ENCODE measurements around the gene LIPA.
A peak's percentile ranks its signal among the peaks of the same experiment; 100 is the strongest.
"Not testable (repeated sequence)": the region's sequence is repeated elsewhere in the genome, so short reads cannot be mapped to it uniquely, and the experiment has no call there.

The LIPA gene

GRCh38 chr10:89207181-89207800 is 44.3 kb downstream of the LIPA start, which contains the start of gene CH25H:
Gene CH25H, minus strand, starts transcription at chr10:89207317. Its CDS starts 25 bp downstream, at chr10:89207292.
- peak; percentile 80 for DNase-seq

- DNase-seq: no peak
These were observed 45.0 kb downstream of the LIPA start for GRCh38 chr10:89206402-89207180.

GRCh38 chr10:89204621-89205185 is 46.9 kb downstream of the LIPA start:
- DNase-seq: peak; percentile 8

- DNase-seq: peak; percentile 31
These were observed 48.3 kb downstream of the LIPA start for GRCh38 chr10:89203237-89203636.

DNA sequence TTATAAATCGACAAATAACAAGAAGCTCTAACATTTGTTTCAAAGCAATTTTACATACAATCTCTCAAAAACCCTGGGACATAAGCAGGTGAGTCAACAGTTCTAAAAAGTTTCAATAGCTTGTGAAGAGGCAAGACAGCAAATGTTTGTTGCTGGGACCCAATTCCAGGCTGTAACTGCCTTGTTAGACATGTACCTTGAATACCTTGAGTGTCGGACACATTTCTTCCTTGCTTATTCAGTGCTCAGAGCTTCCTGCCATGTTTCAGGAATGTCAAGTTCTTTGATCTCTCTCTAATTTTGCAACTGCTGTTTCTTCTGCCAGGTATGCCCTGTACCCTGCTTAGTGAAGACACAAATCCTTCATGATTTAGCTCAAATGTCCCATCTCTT is 49.5 kb downstream of the LIPA start:
- no peak for DNase-seq

- DNase-seq: peak; percentile 33
These were observed 50.1 kb downstream of the LIPA start for GRCh38 chr10:89201345-89202032.

- DNase-seq: no peak
These were observed 54.1 kb downstream of the LIPA start for GRCh38 chr10:89197473-89197872.

GRCh38 chr10:89191301-89191700 is 60.3 kb downstream of the LIPA start:
- not testable (repeated sequence) for DNase-seq

DNA sequence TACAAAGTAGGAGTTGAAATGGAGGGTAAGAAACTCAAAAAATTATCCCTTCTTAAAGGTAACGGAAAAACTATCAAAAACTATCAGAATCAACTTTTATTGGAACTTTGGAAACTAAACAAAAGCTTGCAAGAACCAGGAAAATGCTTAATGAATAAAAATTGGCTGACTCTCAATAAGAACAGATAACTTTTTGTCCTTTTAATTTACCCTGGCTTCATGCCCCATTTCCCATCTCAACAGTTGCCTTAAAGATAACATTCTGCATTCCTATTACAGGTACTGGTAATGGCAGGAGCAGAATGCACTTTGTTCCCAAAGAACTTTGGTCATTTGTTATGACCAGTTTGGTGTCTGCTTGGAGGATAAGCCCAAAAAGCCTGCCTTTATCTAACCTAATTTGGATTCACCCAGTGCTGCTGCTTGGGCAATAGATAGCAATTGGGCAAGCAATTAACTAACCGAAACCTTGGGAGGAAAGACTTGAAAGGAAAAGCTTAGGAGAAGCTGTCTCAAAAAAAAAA is 62.3 kb downstream of the LIPA start:
- no peak for DNase-seq

DNA sequence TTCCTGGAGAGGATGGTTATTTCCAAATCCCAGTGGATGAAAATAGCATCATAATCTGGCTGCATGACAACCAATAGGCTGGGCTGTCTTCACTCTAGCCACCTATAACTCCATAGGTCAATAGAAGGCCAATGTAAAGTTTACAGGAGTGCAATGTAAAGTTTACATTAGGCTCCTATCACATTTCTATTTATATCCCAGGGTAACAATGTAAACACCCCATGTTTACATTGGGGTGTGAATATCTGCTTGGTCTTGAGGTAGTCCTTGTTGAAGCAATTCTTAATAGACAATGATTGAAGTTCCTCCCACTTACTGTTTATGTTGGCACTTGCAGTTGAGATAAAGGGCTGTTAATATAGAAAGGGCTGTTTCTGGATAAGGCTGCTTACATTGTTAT is 65.9 kb downstream of the LIPA start:
- no peak for DNase-seq

DNA sequence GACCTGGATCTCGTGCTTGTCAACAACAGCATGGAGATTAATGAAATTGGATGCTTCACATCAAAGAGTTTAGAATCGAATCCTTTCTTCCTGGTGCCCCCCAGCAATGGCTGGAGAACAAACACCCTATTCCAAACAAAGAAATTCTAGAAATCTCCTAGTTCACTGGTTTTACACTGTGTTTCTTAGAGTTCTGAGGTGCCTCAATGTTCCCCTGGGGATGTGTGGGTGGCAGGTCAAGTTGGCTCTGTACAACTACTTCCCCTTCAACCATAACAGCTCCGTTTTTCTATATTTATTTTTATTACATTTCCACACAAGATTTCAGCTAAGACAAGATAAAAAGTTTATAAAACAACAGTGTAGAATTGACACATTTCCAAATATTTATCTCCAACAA is 66.9 kb downstream of the LIPA start:
- no peak for DNase-seq

- DNase-seq: peak; percentile 49
These were observed 68.0 kb downstream of the LIPA start for GRCh38 chr10:89183571-89183970.

DNA sequence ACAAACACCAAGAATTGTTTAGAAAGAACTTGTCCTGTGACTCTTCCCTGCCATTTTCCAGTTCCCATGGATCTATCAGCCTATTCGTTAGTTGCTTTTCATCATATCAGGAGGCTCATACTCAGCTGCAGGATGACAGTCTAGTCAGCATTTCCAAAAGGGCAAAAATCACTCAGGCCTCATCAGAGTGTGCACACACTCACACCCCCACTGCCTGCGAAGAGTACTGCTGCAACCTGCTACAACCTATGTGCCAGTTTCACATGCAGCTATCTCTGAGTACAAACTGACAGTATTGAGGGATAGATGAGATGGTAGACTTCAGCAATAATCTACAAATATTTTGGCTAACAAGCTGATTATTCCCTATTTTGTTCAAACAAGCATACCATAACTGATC is 68.7 kb downstream of the LIPA start:
- DNase-seq: no peak

GRCh38 chr10:89175816-89176215 is 75.8 kb downstream of the LIPA start:
- DNase-seq: peak; percentile 17

GRCh38 chr10:89173075-89173474 is 78.5 kb downstream of the LIPA start:
- DNase-seq: peak; percentile 17

DNA sequence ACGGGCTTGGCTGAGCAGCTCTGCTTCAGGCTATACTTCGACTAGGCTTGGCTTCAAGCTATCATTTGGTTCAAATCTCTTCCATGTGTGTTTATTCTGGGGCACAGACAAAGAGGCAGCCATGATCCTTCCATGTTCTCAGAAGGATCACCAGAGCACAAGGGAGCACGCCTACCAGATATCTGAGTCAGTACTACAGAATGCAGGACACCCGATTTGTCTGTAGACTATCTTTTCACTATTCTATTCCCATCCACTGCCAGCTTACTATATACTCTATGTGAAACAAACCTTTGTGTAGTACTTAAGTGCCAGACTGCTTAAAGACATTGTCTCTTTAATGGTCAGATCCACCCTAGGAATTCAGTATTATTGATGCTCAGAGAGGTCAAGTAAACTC is 79.6 kb downstream of the LIPA start:
- DNase-seq: peak; percentile 65

DNA sequence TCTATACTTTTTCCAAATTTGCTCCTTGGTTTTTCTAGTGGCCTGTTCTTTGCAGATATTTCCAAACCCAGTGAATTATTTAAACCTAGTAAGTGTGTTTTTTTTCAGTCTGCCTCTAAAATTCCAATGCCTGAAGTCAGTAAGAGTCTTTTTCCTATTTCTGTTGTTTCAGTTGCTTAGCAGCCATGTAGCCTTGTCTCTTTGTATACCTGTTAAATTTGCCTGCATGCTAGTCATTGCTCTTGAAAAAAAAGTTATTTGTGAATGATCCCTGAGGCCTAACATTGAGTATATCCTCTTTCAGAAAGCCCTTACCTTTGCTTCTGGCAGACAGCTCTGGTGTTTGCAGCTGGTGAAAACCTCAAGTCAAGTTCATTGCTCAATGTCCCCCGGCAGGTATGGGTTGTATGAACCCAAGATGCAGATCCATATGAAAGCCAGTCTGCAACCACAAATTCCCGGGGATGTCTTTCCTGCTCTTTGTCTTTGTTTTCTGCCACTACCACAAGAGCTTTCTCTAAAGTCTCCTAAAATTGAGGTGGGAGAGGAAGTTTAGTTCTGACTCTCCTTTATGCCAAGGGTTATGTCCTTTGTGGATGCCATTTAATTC is 80.2 kb downstream of the LIPA start:
- DNase-seq: peak; percentile 61

DNA sequence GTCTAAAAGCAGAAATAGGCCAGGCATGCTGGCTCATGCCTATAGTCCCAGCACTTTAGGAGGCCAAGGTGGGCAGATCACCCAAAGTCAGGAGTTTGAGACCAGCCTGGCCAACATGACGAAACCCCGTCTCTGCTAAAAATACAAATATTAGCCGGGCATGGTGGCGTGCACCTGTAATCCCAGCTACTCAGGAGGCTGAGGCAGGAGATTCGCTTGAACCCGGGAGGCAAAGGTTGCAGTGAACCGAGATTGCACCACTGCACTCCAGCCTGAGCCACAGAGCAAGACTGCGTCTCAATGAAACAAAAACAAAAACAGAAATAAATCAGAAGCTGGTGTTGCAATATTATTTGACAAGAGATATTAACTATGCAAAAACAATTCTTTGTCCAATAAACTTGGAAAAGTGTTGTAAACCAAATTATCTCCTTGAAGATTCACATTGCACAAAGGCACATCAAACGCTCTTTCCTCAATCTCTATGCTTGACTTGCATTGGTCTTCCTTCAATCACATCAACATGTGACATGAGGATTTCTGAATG is 83.1 kb downstream of the LIPA start:
- DNase-seq: not testable (repeated sequence)

- no peak for DNase-seq
These were observed 83.7 kb downstream of the LIPA start for GRCh38 chr10:89167915-89168314.

DNA sequence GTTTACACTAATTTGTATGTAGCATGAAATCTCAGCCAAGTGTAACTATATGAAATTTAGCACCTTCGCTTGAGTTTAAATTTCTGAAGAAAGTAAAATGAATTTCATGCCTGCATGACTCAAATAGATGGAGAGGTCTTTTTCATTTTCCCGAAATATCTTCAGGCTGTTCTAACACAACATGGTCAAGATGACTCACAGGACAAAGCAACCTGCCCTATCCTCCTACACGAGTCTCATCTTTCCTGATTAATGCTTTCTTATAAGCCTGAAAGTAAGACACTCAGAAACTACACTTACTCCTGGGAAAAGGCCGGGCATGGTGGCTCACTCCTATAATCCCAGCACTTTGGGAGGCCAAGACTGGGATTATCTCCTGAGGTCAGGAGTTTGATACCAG is 85.7 kb downstream of the LIPA start:
- peak; percentile 24 for DNase-seq

- DNase-seq: no peak
These were observed 86.7 kb downstream of the LIPA start for GRCh38 chr10:89164920-89165319.

- DNase-seq: no peak
These were observed 87.5 kb downstream of the LIPA start for GRCh38 chr10:89164080-89164479.

All from fibroblast of skin of back (primary cell).